GM21528 (cell line): Measurements from ENCODE around the gene ELP4.
"Not testable (repeated sequence)": the region's sequence is repeated elsewhere in the genome, so short reads cannot be mapped to it uniquely, and the experiment has no call there.

Experiments used
- ATAC-seq: cut with Tn5 transposase; IDR thresholded peaks from one replicate; pipeline ENCODE4 v1.9.1; 2021; ENCODE audit warnings: mild to moderate bottlenecking, moderate library complexity; ENCODE audit not compliant: unreplicated experiment, low FRiP score

ELP4 gene

GRCh38 chr11:31690041-31690440, 180.5 kb downstream of the ELP4 start:
- ATAC-seq = no peak

GRCh38 chr11:31690516-31690915, 180.9 kb downstream of the ELP4 start:
- ATAC-seq = no peak

- ATAC-seq = no peak
Observed at GRCh38 chr11:31692466-31692865, 182.9 kb downstream of the ELP4 start.

- ATAC-seq = peak; percentile 90
Observed at GRCh38 chr11:31697049-31697448, 187.5 kb downstream of the ELP4 start.

GRCh38 chr11:31699066-31699465, 189.5 kb downstream of the ELP4 start:
- no peak for ATAC-seq

GRCh38 chr11:31702966-31703365, 193.4 kb downstream of the ELP4 start:
- no peak for ATAC-seq

- ATAC-seq = no peak
Observed at GRCh38 chr11:31706357-31706756, 196.8 kb downstream of the ELP4 start.

- ATAC-seq = no peak
Observed at GRCh38 chr11:31711137-31711536, 201.6 kb downstream of the ELP4 start.

- no peak for ATAC-seq
Observed at GRCh38 chr11:31712851-31713250, 203.3 kb downstream of the ELP4 start.

- ATAC-seq = no peak
Observed at GRCh38 chr11:31714840-31715239, 205.3 kb downstream of the ELP4 start.

GRCh38 chr11:31720225-31720624, 210.7 kb downstream of the ELP4 start:
- no peak for ATAC-seq

GRCh38 chr11:31720671-31721365, 211.3 kb downstream of the ELP4 start:
- no peak for ATAC-seq

- no peak for ATAC-seq
Observed at GRCh38 chr11:31722754-31723153, 213.2 kb downstream of the ELP4 start.

GRCh38 chr11:31725176-31725575, 215.6 kb downstream of the ELP4 start:
- ATAC-seq = no peak

- ATAC-seq = no peak
Observed at GRCh38 chr11:31728432-31728831, 218.9 kb downstream of the ELP4 start.

- ATAC-seq = no peak
Observed at GRCh38 chr11:31740131-31740530, 230.6 kb downstream of the ELP4 start.

- not testable (repeated sequence) for ATAC-seq
Observed at GRCh38 chr11:31740731-31741368, 231.3 kb downstream of the ELP4 start.

GRCh38 chr11:31747581-31747980, 238.0 kb downstream of the ELP4 start:
- ATAC-seq = no peak

GRCh38 chr11:31757260-31757835, 247.8 kb downstream of the ELP4 start:
- no peak for ATAC-seq

GRCh38 chr11:31761636-31762035, 252.1 kb downstream of the ELP4 start:
- ATAC-seq = no peak

GRCh38 chr11:31763296-31763695, 253.7 kb downstream of the ELP4 start:
- no peak for ATAC-seq

GRCh38 chr11:31764261-31764660, 254.7 kb downstream of the ELP4 start:
- no peak for ATAC-seq
